ENCODE measurements around the gene APOL1. TPM values are rescaled to one million over a fixed set of nuclear protein-coding genes. Genes with fewer than 3 reads are reported as not detected.

Gene APOL1
- total RNA-seq, 1 donor from 2014 or later, result 2.3 TPM

DNA sequence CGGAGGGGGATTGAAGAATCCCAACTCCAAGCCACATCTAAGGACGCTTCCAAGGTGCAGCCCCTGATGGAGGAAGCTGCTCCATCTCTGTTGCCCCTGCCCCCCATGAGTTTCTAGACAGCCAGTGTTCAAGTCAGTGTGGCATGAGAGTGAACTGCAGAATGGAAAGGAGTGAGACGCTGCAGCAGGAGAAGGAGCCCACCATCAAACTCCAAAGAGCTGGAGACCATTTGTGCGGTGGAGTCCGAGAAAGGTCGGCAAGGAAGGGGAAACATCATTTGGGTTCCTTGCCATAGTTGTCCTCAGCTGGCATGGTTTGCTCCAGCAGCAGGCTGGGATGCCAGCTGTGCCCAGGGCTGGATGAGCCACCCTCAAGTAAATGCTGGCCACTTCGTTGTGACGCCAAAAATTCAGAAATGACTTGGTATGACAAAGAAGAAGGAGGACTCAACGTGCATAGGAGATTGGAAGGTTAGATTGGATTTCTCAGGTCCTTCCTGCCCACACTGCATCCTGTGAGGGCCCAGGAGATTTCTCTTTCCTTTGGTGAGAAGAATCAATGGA lies 30.0 kb upstream of the APOL1 start:
- Histone ChIP-seq H3K4me3 (ENCODE audit: low read depth, low read length) (no peak overlapping the region), H3K36me3 (ENCODE audit: control insufficient read depth, insufficient read depth, low read length) (no peaks in the 10 kb centered on the region), H3K27me3 (ENCODE audit: control insufficient read depth, insufficient read depth, low read length) (peaks cover 5% of the 10 kb centered on the region)
- DNase-seq (ENCODE audit: low read depth), result no peak
- TF ChIP-seq, protein P1, sequence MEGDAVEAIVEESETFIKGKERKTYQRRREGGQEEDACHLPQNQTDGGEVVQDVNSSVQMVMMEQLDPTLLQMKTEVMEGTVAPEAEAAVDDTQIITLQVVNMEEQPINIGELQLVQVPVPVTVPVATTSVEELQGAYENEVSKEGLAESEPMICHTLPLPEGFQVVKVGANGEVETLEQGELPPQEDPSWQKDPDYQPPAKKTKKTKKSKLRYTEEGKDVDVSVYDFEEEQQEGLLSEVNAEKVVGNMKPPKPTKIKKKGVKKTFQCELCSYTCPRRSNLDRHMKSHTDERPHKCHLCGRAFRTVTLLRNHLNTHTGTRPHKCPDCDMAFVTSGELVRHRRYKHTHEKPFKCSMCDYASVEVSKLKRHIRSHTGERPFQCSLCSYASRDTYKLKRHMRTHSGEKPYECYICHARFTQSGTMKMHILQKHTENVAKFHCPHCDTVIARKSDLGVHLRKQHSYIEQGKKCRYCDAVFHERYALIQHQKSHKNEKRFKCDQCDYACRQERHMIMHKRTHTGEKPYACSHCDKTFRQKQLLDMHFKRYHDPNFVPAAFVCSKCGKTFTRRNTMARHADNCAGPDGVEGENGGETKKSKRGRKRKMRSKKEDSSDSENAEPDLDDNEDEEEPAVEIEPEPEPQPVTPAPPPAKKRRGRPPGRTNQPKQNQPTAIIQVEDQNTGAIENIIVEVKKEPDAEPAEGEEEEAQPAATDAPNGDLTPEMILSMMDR (IDR thresholded peaks at IDR 0.05; ENCODE audit: insufficient read depth, low read length, poor library complexity, severe bottlenecking), result no peak

DNA sequence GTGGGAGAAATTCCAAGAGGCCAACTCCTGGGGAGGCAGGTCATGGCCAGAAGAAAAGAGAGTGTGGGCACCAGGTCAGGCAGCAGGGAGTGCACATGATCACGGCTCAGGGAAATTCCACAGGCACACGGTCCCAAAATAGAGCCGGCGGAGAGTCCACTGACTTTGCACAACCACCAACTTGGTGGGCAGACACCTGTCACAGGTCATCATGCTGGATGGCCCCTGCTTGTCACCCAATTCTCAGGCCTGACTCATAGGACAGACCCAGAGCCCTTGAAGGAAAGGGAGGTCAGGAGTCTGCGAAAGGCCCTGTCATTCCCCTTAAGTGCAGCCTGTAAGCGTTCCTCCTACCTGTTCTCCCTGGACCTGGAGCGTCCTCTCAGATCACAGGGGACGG lies 29.4 kb upstream of the APOL1 start:
- no peaks in the 10 kb centered on the region for H3K36me3 ChIP-seq (ENCODE audit: control insufficient read depth, insufficient read depth, low read length)
- TF ChIP-seq, protein P1 (IDR thresholded peaks at IDR 0.05; ENCODE audit: insufficient read depth, low read length, poor library complexity, severe bottlenecking), result no peak
- H3K27me3 ChIP-seq (ENCODE audit: control insufficient read depth, insufficient read depth, low read length), result peaks cover 5% of the 10 kb centered on the region
- no peak for DNase-seq (ENCODE audit: low read depth)
- H3K4me3 ChIP-seq (ENCODE audit: low read depth, low read length), result no peak overlapping the region

DNA sequence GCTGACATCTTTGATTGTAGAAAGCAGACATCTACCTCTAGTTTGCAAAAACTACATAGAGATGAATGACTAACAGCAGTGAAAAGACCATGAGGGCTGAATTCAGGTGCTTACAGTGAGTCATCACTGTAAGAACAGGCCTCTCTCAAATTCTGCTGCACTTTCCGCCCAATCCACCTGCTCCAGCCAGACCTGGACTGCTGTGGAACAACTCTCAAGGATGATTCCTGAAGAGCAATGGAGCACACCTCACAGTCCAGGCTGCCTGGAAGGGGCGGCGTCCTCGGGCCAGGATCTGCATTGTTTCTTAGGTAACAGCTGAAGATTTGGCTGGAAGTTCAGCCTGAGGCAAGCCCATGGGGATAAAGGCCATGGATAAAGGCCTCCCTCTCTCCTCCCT lies 28.7 kb upstream of the APOL1 start:
- no peak overlapping the region for H3K4me3 ChIP-seq (ENCODE audit: low read depth, low read length)
- TF ChIP-seq, protein P1 (IDR thresholded peaks at IDR 0.05; ENCODE audit: insufficient read depth, low read length, poor library complexity, severe bottlenecking), result no peak
- peaks cover 5% of the 10 kb centered on the region for H3K27me3 ChIP-seq (ENCODE audit: control insufficient read depth, insufficient read depth, low read length)
- DNase-seq (ENCODE audit: low read depth), result no peak
- H3K36me3 ChIP-seq (ENCODE audit: control insufficient read depth, insufficient read depth, low read length), result no peaks in the 10 kb centered on the region

DNA sequence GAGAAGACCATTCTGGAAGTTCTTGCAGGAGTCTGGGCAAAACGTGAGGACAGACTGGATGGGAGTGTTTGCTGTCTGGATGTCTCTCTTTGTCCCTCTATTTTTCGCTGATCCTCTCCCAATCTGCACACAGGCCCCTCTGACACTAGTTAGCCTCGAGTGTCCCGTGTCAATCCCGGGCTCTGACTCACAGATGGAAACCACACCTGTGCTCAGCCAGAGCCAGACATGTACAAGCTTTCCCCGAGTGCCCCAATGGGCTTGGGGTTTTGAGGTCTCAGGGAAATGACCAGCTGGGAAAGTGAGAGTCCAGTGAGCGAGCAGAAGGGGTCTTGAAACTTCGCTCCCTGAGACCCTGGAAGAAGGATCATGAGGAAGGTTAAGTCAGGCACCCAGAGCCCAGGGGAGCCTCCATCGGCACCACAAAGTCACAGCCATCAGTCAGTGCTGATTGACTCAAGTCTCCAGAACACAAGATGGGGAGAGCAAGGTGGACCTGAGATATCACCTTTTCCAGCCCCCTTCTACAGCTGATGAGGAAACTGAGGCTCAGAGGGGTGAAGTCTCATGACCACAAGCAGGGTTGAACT lies 27.5 kb upstream of the APOL1 start:
- Histone ChIP-seq H3K36me3 (ENCODE audit: control insufficient read depth, insufficient read depth, low read length) (no peaks in the 10 kb centered on the region), H3K27me3 (ENCODE audit: control insufficient read depth, insufficient read depth, low read length) (peaks cover 2% of the 10 kb centered on the region), H3K4me3 (ENCODE audit: low read depth, low read length) (no peak overlapping the region)
- no peak for DNase-seq (ENCODE audit: low read depth)
- TF ChIP-seq, protein P1 (IDR thresholded peaks at IDR 0.05; ENCODE audit: insufficient read depth, low read length, poor library complexity, severe bottlenecking), result no peak

DNA sequence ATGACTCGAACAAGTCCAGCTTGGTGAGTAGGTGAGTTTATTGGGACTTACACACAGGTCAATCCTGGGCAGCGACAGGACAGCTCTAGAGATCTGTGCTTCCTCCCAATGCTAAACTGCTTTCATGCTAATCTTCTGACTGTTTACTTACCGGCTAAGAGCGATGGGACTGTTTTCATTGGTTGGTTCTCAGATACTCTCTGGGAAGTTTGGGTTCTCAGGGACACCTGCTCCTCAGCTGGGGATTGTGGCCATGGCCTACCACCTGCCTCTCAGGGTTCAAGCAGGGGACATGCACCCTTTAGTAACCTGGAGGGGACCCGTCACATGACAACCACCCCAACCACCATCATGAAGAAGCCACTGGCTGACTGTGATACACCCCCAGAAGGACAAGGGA lies 26.7 kb upstream of the APOL1 start:
- Histone ChIP-seq H3K4me3 (ENCODE audit: low read depth, low read length) (no peak overlapping the region), H3K36me3 (ENCODE audit: control insufficient read depth, insufficient read depth, low read length) (no peaks in the 10 kb centered on the region), H3K27me3 (ENCODE audit: control insufficient read depth, insufficient read depth, low read length) (no peaks in the 10 kb centered on the region)
- no peak for DNase-seq (ENCODE audit: low read depth)
- TF ChIP-seq, protein P1 (IDR thresholded peaks at IDR 0.05; ENCODE audit: insufficient read depth, low read length, poor library complexity, severe bottlenecking), result no peak

DNA sequence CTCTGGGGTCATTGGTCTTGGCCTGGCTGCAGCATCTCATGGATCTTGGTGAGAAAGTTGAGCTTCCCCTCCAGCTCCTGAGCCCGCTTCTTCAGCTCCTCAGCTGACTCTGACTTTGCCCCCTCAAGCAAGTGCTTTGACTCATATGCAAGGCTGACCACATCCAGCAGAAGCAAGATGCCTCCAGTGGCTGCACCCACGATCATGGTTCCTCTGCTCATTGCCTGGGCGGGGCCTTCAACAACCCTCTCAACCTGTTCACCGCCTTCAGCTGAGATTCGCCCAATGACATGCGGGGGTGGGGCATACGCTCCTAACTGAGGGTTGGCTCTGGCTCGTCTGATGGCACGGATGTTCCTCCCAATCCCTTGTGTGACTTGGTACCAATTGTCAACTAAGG lies 25.5 kb upstream of the APOL1 start:
- H3K27me3 ChIP-seq (ENCODE audit: control insufficient read depth, insufficient read depth, low read length), result no peaks in the 10 kb centered on the region
- no peak for DNase-seq (ENCODE audit: low read depth)
- no peaks in the 10 kb centered on the region for H3K36me3 ChIP-seq (ENCODE audit: control insufficient read depth, insufficient read depth, low read length)
- TF ChIP-seq, protein P1 (IDR thresholded peaks at IDR 0.05; ENCODE audit: insufficient read depth, low read length, poor library complexity, severe bottlenecking), result no peak
- H3K4me3 ChIP-seq (ENCODE audit: low read depth, low read length), result no peak overlapping the region

Measured in kidney epithelial cell (primary cell).